Brain microvascular endothelial cell (primary cell): ENCODE measurements around the gene ADAMTS12.

Experiments
- DNase-seq: peaks from one replicate; pipeline ENCODE4 v3.0.0-alpha.2; 2020
- H3K27ac ChIP-seq: fragments of 250-450 bp; sonication (Bioruptor Pico); 2 replicates; pipeline ENCODE4 v1.5.1; 2020; ENCODE audit warnings: mild to moderate bottlenecking, moderate library complexity
- H3K27me3 ChIP-seq: fragments of 250-450 bp; sonication (Bioruptor Pico); replicated peaks from 2 replicates; pipeline ENCODE4 v1.5.1; 2020; ENCODE audit warnings: mild to moderate bottlenecking
- H3K36me3 ChIP-seq: fragments of 250-450 bp; sonication (Bioruptor Pico); replicated peaks from 2 replicates; pipeline ENCODE4 v1.5.1; 2020; ENCODE audit warnings: mild to moderate bottlenecking
- H3K4me3 ChIP-seq: 2 replicates; pipeline ENCODE4 v1.5.1; 2011; ENCODE audit warnings: low read depth, mild to moderate bottlenecking, control low read depth, low read length, moderate library complexity
- in situ Hi-C: cut with HindIII; loops from 2 replicates; pipeline ENCODE4 v1.10.0; 2017; ENCODE audit warnings: low sequenced_read_pairs, low pct_ligation_motif_present
- TF ChIP-seq, protein P1 (sequence below): IDR thresholded peaks from 2 replicates; pipeline ENCODE4 v1.5.1; 2011; ENCODE audit warnings: low read depth, mild to moderate bottlenecking, moderate library complexity, low read length, control low read depth, inconsistent platforms; ENCODE audit errors: missing control alignments

Gene ADAMTS12

DNA sequence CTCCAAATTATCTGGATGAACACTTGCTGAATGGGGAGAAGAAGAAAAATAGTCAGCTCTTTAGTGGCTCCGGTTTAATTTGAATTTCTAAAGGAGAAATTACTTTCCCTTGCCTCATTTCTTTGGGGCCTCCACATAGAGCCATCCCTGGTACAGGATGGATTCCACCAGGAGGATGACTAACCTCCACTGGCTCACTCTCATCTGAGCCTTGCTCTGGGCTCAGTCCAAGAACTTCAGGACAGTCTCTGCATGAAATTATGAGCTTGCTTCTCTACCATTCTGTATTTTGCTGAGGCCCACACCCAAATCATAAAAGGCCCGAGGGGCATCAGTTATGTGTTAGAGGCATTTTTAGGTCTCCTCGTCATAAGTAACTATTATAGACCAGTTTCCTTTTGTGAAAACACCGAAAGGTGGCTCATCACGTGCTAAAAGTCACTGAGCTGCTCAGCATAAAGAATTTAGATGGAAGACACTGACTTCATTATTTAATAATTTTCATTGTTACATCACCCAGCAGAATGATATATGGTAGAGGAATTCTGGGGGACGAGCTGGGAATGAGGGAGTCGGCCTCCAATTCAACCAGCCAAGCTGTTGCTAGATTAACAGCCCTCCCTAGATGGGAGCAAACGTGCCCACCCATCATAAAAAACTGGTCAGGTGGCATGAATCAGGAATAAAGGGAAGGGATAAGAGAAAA is 228.9 kb downstream of the ADAMTS12 start:
- peak overlapping the region; percentile 58 for H3K27ac ChIP-seq
- peak; percentile 65 for DNase-seq
- no peak overlapping the region for H3K4me3 ChIP-seq
- in situ Hi-C loops = no loop called here
- peaks cover 51% of the 10 kb centered on the region for H3K36me3 ChIP-seq
- TF ChIP-seq, protein P1, sequence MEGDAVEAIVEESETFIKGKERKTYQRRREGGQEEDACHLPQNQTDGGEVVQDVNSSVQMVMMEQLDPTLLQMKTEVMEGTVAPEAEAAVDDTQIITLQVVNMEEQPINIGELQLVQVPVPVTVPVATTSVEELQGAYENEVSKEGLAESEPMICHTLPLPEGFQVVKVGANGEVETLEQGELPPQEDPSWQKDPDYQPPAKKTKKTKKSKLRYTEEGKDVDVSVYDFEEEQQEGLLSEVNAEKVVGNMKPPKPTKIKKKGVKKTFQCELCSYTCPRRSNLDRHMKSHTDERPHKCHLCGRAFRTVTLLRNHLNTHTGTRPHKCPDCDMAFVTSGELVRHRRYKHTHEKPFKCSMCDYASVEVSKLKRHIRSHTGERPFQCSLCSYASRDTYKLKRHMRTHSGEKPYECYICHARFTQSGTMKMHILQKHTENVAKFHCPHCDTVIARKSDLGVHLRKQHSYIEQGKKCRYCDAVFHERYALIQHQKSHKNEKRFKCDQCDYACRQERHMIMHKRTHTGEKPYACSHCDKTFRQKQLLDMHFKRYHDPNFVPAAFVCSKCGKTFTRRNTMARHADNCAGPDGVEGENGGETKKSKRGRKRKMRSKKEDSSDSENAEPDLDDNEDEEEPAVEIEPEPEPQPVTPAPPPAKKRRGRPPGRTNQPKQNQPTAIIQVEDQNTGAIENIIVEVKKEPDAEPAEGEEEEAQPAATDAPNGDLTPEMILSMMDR = no peak
- H3K27me3 ChIP-seq = no peaks in the 10 kb centered on the region

DNA sequence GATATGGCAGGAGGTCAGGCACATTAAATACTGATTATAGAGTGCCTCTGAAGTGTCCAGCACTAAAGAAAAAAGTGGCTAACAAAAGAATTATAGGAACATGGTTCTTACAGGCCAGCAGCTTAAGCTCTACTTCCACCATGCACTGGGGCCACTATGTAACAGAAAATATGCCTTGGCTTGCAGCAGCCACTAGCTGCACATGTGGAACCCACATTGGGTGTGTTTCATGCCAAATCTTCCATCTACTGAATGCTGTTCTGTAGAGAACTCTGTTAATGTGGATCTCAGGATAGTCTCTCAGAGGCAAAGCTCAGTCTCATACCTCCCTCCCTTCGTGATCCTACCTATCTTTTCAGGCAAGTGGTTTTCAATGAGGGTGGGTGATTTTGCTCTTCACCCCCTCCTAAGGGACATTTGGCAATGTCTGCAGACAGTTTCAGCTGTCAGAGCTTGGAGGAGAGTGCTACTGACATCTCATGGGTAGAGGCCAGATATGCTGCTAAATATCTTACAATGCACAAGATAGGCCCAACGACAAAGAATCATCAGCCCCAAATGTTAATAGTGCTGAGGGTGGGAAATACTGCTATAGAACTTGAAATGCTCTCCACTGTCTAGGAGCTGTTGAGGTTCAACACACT is 232.1 kb downstream of the ADAMTS12 start:
- TF ChIP-seq, protein P1 = no peak
- Histone ChIP-seq H3K4me3 (no peak overlapping the region), H3K27ac (no peak overlapping the region), H3K27me3 (no peaks in the 10 kb centered on the region), H3K36me3 (peaks cover 72% of the 10 kb centered on the region)
- DNase-seq = no peak
- in situ Hi-C loops = no loop called here

DNA sequence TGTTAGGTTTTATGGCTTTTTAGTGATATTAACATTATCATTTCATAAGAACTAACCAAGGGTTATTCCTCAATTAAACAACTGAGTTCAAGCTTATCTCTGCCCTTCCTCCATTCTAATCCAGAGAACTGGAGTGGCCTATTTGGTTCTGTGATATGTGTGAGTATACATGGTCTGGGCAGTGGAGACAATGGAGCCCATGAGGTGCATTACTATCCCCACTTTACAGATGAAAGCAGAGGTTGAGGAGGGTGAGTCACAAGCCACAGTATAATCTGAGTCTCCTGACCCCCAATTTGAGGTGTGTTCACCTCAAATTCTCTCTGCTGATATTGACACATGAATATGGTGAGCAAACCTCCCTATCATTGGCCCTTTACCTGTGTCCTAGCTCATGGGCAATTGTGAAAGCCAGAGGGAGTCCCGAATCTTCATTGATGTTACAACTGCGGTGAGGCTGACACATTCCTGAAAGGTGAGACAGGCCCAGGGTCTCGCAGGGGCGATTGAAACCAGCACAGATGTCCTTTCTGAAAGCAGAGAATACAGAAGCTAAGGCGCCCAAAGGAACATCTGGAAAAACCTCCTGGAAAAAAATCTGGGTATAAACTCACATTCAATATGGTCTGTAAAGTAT is 233.9 kb downstream of the ADAMTS12 start:
- no peak for DNase-seq
- Histone ChIP-seq H3K36me3 (peaks cover 76% of the 10 kb centered on the region), H3K4me3 (no peak overlapping the region), H3K27ac (no peak overlapping the region), H3K27me3 (no peaks in the 10 kb centered on the region)
- in situ Hi-C loops = no loop called here
- TF ChIP-seq, protein P1 = no peak

DNA sequence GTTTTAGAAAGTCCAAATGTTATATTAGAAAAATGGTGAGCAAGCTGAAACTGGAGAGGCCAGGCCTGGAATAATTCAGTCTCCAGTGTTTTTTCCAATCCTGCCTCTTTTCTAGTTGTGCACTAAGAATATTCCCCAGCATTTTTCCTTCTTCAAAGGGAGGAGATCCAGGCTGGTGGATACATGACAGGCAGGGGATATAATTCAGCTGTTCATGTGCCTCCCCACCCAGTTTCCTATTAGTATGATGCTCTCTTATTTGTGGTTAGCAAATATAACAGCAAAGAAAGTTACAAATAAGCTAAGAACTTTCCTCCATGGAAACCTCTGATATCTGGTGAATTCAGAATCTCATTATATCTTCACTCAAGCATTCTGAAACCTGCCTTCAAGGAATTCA is 234.6 kb downstream of the ADAMTS12 start:
- peaks cover 77% of the 10 kb centered on the region for H3K36me3 ChIP-seq
- no peak for DNase-seq
- H3K27ac ChIP-seq = no peak overlapping the region
- in situ Hi-C loops = no loop called here
- TF ChIP-seq, protein P1 = no peak
- H3K27me3 ChIP-seq = no peaks in the 10 kb centered on the region
- no peak overlapping the region for H3K4me3 ChIP-seq

DNA sequence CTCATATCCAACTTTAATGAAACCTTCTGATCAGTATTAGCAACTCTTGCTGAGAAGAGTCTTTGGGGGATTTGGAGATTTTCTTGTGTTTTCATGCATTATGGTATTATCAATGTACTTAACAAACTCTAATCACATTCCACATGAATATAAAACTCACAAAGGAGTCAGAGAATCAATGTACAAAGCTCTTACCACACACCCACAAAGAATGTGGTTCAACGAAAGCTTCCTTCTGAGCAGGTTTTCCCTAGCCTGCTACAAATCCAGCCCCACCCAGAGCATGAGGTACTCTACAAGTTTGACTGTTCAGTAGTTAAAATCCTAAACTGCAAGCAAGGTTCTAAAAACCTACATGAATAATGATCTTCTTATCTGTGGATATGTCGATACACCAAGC is 240.9 kb downstream of the ADAMTS12 start:
- in situ Hi-C loops = no loop called here
- Histone ChIP-seq H3K27ac (no peak overlapping the region), H3K27me3 (no peaks in the 10 kb centered on the region), H3K36me3 (peaks cover 57% of the 10 kb centered on the region), H3K4me3 (no peak overlapping the region)
- TF ChIP-seq, protein P1 = no peak
- DNase-seq = no peak
